HEK293T (cell line): Measurements from ENCODE around the gene TPSD1.
"Not testable (repeated sequence)": the region's sequence is repeated elsewhere in the genome, so short reads cannot be mapped to it uniquely, and the experiment has no call there.

ENCODE experiments used
- CTCF ChIA-PET: fragments of 350-600 bp; formaldehyde crosslinking; extraction: SDS; loops from one replicate; lab custom pipeline; 2021; ENCODE audit warnings: antibody characterized with exemption, inconsistent platforms; lab: Yijun Ruan, JAX
- POLR2A ChIA-PET: fragments of 350-600 bp; formaldehyde crosslinking; extraction: SDS; loops from one replicate; lab custom pipeline; 2020; ENCODE audit warnings: antibody characterized with exemption, inconsistent platforms; lab: Yijun Ruan, JAX
- DNase-seq: peaks from one replicate; pipeline ENCODE4 v3.0.0; 2012; ENCODE audit warnings: mixed read lengths; ENCODE audit errors: extremely low spot score
- ARNT ChIP-seq: fragments of 450-650 bp; IDR thresholded peaks from 2 replicates; pipeline ENCODE4 v1.6.1; 2017; ENCODE audit warnings: mild to moderate bottlenecking
- BHLHE40 ChIP-seq: fragments of 450-650 bp; IDR thresholded peaks from 2 replicates; pipeline ENCODE4 v1.6.1; 2016; ENCODE audit warnings: mild to moderate bottlenecking, moderate library complexity, borderline replicate concordance
- CTBP1 ChIP-seq: fragments of 450-650 bp; IDR thresholded peaks from 2 replicates; pipeline ENCODE4 v1.6.1; 2016; ENCODE audit warnings: borderline replicate concordance
- ELF4 ChIP-seq: fragments of 450-650 bp; IDR thresholded peaks from 2 replicates; pipeline ENCODE4 v1.6.1; 2017; ENCODE audit warnings: antibody characterized with exemption
- FOXA1 ChIP-seq: fragments of 450-650 bp; IDR thresholded peaks from 2 replicates; pipeline ENCODE4 v1.6.1; 2016; ENCODE audit warnings: mild to moderate bottlenecking
- FOXK2 ChIP-seq: fragments of 450-650 bp; IDR thresholded peaks from 2 replicates; pipeline ENCODE4 v1.6.1; 2016; ENCODE audit warnings: mild to moderate bottlenecking
- FOXM1 ChIP-seq: fragments of 450-650 bp; IDR thresholded peaks from 2 replicates; pipeline ENCODE4 v1.6.1; 2017; ENCODE audit warnings: mild to moderate bottlenecking, borderline replicate concordance
- HDGF ChIP-seq: fragments of 450-650 bp; IDR thresholded peaks from 2 replicates; pipeline ENCODE4 v1.6.1; 2017; ENCODE audit warnings: antibody characterized with exemption, borderline replicate concordance
- L3MBTL2 ChIP-seq: fragments of 450-650 bp; conservative IDR thresholded peaks from 2 replicates; pipeline ENCODE4 v1.6.1; 2016; ENCODE audit warnings: mild to moderate bottlenecking
- LEF1 ChIP-seq: fragments of 450-650 bp; IDR thresholded peaks from 2 replicates; pipeline ENCODE4 v1.6.1; 2017; ENCODE audit warnings: mild to moderate bottlenecking, borderline replicate concordance
- NFRKB ChIP-seq: fragments of 450-650 bp; IDR thresholded peaks from 2 replicates; pipeline ENCODE4 v1.6.1; 2016; ENCODE audit warnings: mild to moderate bottlenecking, moderate library complexity
- PKNOX1 ChIP-seq: fragments of 450-650 bp; IDR thresholded peaks from 2 replicates; pipeline ENCODE4 v1.6.1; 2016
- SP1 ChIP-seq: fragments of 450-650 bp; IDR thresholded peaks from 2 replicates; pipeline ENCODE4 v1.6.1; 2017
- SUZ12 ChIP-seq: fragments of 450-650 bp; IDR thresholded peaks from 2 replicates; pipeline ENCODE4 v1.6.1; 2016; ENCODE audit warnings: mild to moderate bottlenecking
- TARDBP ChIP-seq: fragments of 450-650 bp; IDR thresholded peaks from 2 replicates; pipeline ENCODE4 v1.6.1; 2016
- ZNF384 ChIP-seq: fragments of 450-650 bp; IDR thresholded peaks from 2 replicates; pipeline ENCODE4 v1.6.1; 2016

TPSD1 gene

GRCh38 chr16:1244881-1245280 lies 11.0 kb upstream of the TPSD1 start:
- no peak for DNase-seq
- ChIA-PET POLR2A (no interaction called here), CTCF (no interaction called here)
- no peak for TF ChIP-seq ELF4
- TF ChIP-seq TARDBP, result no peak
- TF ChIP-seq LEF1, result no peak
- TF ChIP-seq SP1, result no peak
- TF ChIP-seq HDGF, result no peak
- no peak for TF ChIP-seq L3MBTL2
- TF ChIP-seq BHLHE40, result no peak
- TF ChIP-seq CTBP1, result no peak
- no peak for TF ChIP-seq FOXM1
- TF ChIP-seq NFRKB, result no peak
- TF ChIP-seq FOXK2, result no peak
- no peak for TF ChIP-seq ARNT

GRCh38 chr16:1245452-1246020 lies 10.3 kb upstream of the TPSD1 start:
- no peak for DNase-seq
- ChIA-PET POLR2A (no interaction called here), CTCF (no interaction called here)
- TF ChIP-seq SP1 (no peak), SUZ12 (no peak), CTBP1 (no peak), BHLHE40 (no peak), PKNOX1 (no peak), LEF1 (no peak), TARDBP (no peak), FOXA1 (no peak)

- DNase-seq, POLR2A ChIA-PET, CTCF ChIA-PET: not testable (repeated sequence)
These were observed 7.8 kb upstream of the TPSD1 start for GRCh38 chr16:1247903-1248537.

- CTCF ChIA-PET, DNase-seq, POLR2A ChIA-PET: not testable (repeated sequence)
These were observed 6.7 kb upstream of the TPSD1 start for GRCh38 chr16:1249031-1249755.

- POLR2A ChIA-PET, CTCF ChIA-PET, DNase-seq: not testable (repeated sequence)
These were observed 2.0 kb upstream of the TPSD1 start for GRCh38 chr16:1253701-1254364.

- DNase-seq, POLR2A ChIA-PET, CTCF ChIA-PET: not testable (repeated sequence)
These were observed 1.0 kb upstream of the TPSD1 start for GRCh38 chr16:1254821-1255220.

GRCh38 chr16:1256296-1256873 lies 516 bp downstream of the TPSD1 start:
- CTCF ChIA-PET, POLR2A ChIA-PET, DNase-seq: not testable (repeated sequence)

GRCh38 chr16:1256874-1257322 lies 1.0 kb downstream of the TPSD1 start:
- ChIA-PET CTCF (no interaction called here), POLR2A (no interaction called here)
- DNase-seq, result no peak
- no peak for TF ChIP-seq SP1
- no peak for TF ChIP-seq FOXK2
- TF ChIP-seq TARDBP, result no peak
- TF ChIP-seq ELF4, result no peak
- no peak for TF ChIP-seq SUZ12
- TF ChIP-seq CTBP1, result no peak
- TF ChIP-seq PKNOX1, result no peak
- no peak for TF ChIP-seq HDGF
- no peak for TF ChIP-seq FOXA1
- no peak for TF ChIP-seq FOXM1
- no peak for TF ChIP-seq ARNT
- TF ChIP-seq ZNF384, result no peak
